ENCODE data around the gene SRPK2. TPM values are rescaled to one million over a fixed set of nuclear protein-coding genes. Genes with fewer than 3 reads are reported as not detected.

The SRPK2 gene
- polyA plus RNA-seq, 1 experiment: 10.8 TPM

DNA sequence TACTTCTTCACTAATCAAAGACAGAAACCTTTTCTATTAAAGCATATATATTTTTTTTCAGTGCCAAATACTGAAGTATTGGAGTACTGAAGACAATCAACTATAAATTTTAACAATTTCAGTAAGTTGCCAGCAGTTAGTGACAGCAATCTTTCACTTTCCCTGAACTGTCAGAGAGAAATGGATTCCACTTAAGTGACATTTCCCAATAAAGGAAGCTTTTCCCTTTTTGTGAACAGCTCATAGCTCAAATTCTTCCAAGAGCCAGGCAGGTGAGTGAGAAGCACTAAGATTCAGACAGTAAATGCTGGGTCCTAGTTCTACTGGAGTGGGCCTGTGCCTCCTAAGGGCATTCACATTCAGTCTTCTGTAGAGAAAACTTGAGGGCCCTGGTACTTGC lies 142.0 kb downstream of the SRPK2 start:
- no peaks in the 10 kb centered on the region for H3K27me3 ChIP-seq (ENCODE audit: control insufficient read depth, insufficient read depth, low read length)
- H3K36me3 ChIP-seq (ENCODE audit: control insufficient read depth, insufficient read depth, low read length): no peaks in the 10 kb centered on the region
- ChIA-PET POLR2A (interaction anchor here (0.6 to 0.7 kb wide), 2 partner anchors 18 to 22 kb away, joined by 3 to 4 read pairs; no protein-coding TSS in a partner anchor), CTCF (interaction anchor here (1.2 kb wide), 1 partner anchor 10 kb away, joined by 3 read pairs; no protein-coding TSS in a partner anchor)
- no peak overlapping the region for H3K4me3 ChIP-seq (ENCODE audit: low read depth, low read length)
- DNase-seq (ENCODE audit: low read depth): no peak
- TF ChIP-seq CTCF (IDR thresholded peaks at IDR 0.05; ENCODE audit: insufficient read depth, low read depth, low read length): no peak

DNA sequence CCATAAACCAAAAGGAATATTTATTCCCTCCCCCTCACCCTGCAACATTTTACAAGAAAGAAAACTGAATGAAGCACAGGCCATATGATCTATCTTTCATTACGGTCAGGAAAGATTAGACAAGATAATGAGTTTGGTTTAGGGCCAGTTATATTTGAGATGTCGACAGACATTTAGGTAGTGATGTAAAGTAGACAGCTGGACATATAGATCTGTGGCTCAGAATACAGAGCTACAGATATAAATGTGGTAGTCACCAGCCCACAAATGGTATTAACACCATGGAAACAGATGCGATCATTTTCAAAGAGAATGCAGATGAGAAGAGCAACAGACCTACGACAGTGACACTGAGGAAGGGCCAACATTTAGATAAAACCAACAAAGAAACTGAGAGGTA lies 142.5 kb downstream of the SRPK2 start:
- H3K27me3 ChIP-seq (ENCODE audit: control insufficient read depth, insufficient read depth, low read length): no peaks in the 10 kb centered on the region
- no peaks in the 10 kb centered on the region for H3K36me3 ChIP-seq (ENCODE audit: control insufficient read depth, insufficient read depth, low read length)
- TF ChIP-seq CTCF (IDR thresholded peaks at IDR 0.05; ENCODE audit: insufficient read depth, low read depth, low read length): no peak
- ChIA-PET POLR2A (interaction anchor here (0.6 to 0.7 kb wide), 2 partner anchors 18 to 22 kb away, joined by 3 to 4 read pairs; no protein-coding TSS in a partner anchor), CTCF (interaction anchor here (1.2 kb wide), 1 partner anchor 9 kb away, joined by 3 read pairs; no protein-coding TSS in a partner anchor)
- no peak overlapping the region for H3K4me3 ChIP-seq (ENCODE audit: low read depth, low read length)
- no peak for DNase-seq (ENCODE audit: low read depth)

DNA sequence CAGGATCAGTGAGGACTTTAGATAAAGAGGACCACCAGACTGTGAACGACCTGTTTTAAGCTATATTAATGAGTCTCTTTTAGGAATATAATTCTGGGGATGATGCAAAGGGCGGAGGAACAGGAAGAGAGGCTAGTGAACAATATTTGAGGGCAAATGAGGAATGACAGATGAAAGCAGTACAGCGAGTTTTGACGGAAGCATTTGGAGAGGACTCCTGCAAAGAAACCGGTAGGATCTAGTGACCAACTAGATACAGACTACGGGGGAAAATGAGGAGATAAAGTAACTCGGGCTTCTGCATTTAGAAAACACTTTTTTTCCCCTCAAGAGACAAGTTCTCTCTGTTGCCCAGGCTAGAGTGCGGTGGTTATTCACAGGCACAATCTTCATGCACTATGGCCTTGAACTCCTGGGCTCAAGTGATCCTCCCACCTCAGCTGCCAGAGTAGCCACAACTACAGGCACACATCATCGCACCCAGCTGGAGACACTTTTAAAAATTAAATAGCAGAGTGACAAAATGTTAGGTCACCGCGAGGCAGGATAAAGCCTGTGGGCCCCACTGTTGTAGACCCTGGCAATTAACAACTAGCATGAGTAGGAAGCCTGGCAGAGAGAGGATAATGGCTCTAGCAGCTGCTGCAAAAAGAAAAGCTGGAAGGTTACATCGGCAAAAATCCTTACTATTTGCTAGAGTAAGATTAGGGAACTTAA lies 143.2 kb downstream of the SRPK2 start:
- Histone ChIP-seq H3K27me3 (ENCODE audit: control insufficient read depth, insufficient read depth, low read length) (no peaks in the 10 kb centered on the region), H3K4me3 (ENCODE audit: low read depth, low read length) (no peak overlapping the region), H3K36me3 (ENCODE audit: control insufficient read depth, insufficient read depth, low read length) (no peaks in the 10 kb centered on the region)
- no peak for TF ChIP-seq CTCF (IDR thresholded peaks at IDR 0.05; ENCODE audit: insufficient read depth, low read depth, low read length)
- ChIA-PET CTCF (interaction anchor here (1.2 kb wide), 1 partner anchor 9 kb away, joined by 3 read pairs; no protein-coding TSS in a partner anchor), POLR2A (no interaction called here)
- DNase-seq (ENCODE audit: low read depth): no peak

DNA sequence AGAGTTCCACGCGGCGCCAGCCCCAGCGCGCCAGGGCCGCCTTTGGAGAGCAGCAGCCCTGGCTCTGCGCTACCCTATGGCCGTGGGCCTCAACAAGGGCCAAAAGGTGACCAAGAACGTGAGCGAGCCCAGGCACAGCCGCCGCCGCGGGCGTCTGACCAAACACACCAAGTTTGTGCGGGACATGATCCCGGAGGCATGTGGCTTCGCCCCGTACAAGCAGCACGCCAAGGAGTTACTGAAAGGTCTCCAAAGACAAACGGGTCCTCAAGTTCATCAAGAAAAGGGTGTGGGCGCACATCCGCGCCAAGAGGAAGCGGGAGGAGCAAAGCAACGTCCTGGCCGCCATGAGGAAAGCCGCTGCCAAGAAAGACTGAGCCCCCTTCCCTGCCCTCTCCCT lies 144.1 kb downstream of the SRPK2 start:
- TF ChIP-seq CTCF (IDR thresholded peaks at IDR 0.05; ENCODE audit: insufficient read depth, low read depth, low read length): no peak
- Histone ChIP-seq H3K36me3 (ENCODE audit: control insufficient read depth, insufficient read depth, low read length) (no peaks in the 10 kb centered on the region), H3K4me3 (ENCODE audit: low read depth, low read length) (no peak overlapping the region), H3K27me3 (ENCODE audit: control insufficient read depth, insufficient read depth, low read length) (no peaks in the 10 kb centered on the region)
- no peak for DNase-seq (ENCODE audit: low read depth)
- ChIA-PET POLR2A (no interaction called here), CTCF (no interaction called here)

GRCh38 chr7:105241198-105241597 lies 147.5 kb downstream of the SRPK2 start:
- no peak for DNase-seq (ENCODE audit: low read depth)
- POLR2A ChIA-PET: no interaction called here
- Histone ChIP-seq H3K27me3 (ENCODE audit: control insufficient read depth, insufficient read depth, low read length) (no peaks in the 10 kb centered on the region), H3K4me3 (ENCODE audit: low read depth, low read length) (no peak overlapping the region), H3K36me3 (ENCODE audit: control insufficient read depth, insufficient read depth, low read length) (no peaks in the 10 kb centered on the region)
- CTCF ChIA-PET: interaction anchor here (0.7 to 1.2 kb wide), 3 partner anchors 12 to 48 kb away, joined by 3 to 4 read pairs (median 3); no protein-coding TSS in a partner anchor
- no peak for TF ChIP-seq CTCF (IDR thresholded peaks at IDR 0.05; ENCODE audit: insufficient read depth, low read depth, low read length)
